ENCODE results near the gene GDNF. TPM values are rescaled to one million over a fixed set of nuclear protein-coding genes. Genes with fewer than 3 reads are reported as not detected.

Gene GDNF
- total RNA-seq, 4 donors from 2014 or later, result 0.19 to 1.4 (median 0.61) TPM

DNA sequence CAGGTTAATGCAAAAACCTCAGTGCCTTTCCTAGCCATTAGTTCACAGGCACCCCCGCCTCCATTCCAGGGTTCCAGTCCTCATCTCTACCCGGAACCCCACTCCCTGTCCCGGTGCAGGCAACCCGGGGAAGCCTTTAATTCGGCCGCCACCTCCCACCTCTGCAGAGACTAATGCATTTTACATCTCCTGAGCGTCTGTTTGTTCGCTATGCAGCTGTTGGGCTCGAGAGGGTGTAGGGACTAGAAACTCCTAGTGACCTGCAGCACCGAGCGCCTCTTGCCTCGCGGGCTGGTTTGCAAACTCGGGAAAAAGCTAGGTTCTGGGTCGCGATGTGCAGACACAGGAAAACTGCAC is 3.6 kb downstream of the GDNF start:
- Histone ChIP-seq H3K27ac (no peak overlapping the region), H3K4me3 (peak overlapping the region; percentile 57), H3K4me1 (peaks cover 47% of the 10 kb centered on the region), H3K9me3 (no peaks in the 10 kb centered on the region), H3K27me3 (peaks cover 85% of the 10 kb centered on the region), H3K36me3 (no peaks in the 10 kb centered on the region)
- TF ChIP-seq POLR2A (IDR thresholded peaks at IDR 0.05) (no peak), EP300 (IDR thresholded peaks at IDR 0.05) (no peak), POLR2AphosphoS5 (IDR thresholded peaks at IDR 0.05) (no peak)
- TF ChIP-seq, protein P1, sequence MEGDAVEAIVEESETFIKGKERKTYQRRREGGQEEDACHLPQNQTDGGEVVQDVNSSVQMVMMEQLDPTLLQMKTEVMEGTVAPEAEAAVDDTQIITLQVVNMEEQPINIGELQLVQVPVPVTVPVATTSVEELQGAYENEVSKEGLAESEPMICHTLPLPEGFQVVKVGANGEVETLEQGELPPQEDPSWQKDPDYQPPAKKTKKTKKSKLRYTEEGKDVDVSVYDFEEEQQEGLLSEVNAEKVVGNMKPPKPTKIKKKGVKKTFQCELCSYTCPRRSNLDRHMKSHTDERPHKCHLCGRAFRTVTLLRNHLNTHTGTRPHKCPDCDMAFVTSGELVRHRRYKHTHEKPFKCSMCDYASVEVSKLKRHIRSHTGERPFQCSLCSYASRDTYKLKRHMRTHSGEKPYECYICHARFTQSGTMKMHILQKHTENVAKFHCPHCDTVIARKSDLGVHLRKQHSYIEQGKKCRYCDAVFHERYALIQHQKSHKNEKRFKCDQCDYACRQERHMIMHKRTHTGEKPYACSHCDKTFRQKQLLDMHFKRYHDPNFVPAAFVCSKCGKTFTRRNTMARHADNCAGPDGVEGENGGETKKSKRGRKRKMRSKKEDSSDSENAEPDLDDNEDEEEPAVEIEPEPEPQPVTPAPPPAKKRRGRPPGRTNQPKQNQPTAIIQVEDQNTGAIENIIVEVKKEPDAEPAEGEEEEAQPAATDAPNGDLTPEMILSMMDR (IDR thresholded peaks at IDR 0.05), result no peak
- 50% methylated on average over 16 of the region's 16 CpGs for WGBS
- DNase-seq (ENCODE audit: low spot score in 2 of 2), result no peak

GRCh38 chr5:37835380-37835973 is 4.4 kb downstream of the GDNF start:
- Histone ChIP-seq H3K4me1 (peaks cover 43% of the 10 kb centered on the region), H3K4me3 (no peak overlapping the region), H3K27ac (no peak overlapping the region), H3K36me3 (no peaks in the 10 kb centered on the region), H3K9me3 (no peaks in the 10 kb centered on the region), H3K27me3 (peaks cover 80% of the 10 kb centered on the region)
- TF ChIP-seq EP300 (IDR thresholded peaks at IDR 0.05) (no peak), POLR2AphosphoS5 (IDR thresholded peaks at IDR 0.05) (no peak), POLR2A (IDR thresholded peaks at IDR 0.05) (no peak)
- TF ChIP-seq, protein P1 (IDR thresholded peaks at IDR 0.05), result no peak
- 69% methylated on average over 19 of the region's 19 CpGs for WGBS
- DNase-seq (ENCODE audit: low spot score in 2 of 2), result no peak

DNA sequence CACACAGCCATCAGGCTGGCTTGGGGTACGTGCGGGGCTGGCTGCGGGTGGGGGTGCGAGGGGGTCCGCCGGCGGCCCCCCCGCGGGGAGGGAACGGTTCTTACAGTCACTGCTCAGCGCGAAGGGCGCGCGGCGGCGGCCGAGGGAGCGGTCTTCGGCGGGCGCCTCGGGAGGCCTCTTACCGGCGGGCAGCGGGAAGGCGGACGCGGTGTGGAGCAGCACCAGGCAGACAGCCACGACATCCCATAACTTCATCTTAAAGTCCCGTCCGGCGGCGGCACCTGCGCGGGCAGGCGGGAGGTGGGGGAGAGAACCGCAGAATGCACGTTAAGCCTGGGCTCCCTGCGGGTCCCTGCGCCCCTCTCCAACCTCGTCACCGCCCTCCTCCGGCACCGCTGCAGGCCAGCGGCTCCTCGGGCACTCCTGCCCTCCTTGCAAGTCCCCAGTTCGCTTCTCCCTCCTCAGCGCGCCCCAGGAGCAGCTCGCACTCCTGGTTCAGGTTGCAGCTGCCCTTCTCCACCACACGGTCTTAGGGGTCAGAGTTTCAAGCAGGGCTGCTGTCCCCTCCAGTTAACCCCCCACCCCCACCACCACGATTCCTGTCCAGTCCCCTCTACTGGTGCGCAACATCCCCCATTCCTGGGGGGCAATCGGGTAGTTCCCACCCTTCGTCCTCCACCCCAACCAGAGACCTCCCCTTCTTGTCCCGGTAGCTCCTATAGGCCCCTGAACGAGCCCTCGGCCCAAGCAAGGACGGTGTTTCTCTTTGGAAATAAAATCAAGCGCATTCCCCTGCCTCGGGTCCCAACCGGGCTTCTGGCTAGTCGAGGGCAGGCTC is 5.1 kb downstream of the GDNF start:
- Histone ChIP-seq H3K27ac (no peak overlapping the region), H3K36me3 (no peaks in the 10 kb centered on the region), H3K4me3 (no peak overlapping the region), H3K4me1 (peaks cover 35% of the 10 kb centered on the region), H3K9me3 (no peaks in the 10 kb centered on the region), H3K27me3 (peaks cover 75% of the 10 kb centered on the region)
- WGBS, result 63% methylated on average over 58 of the region's 64 CpGs
- DNase-seq (ENCODE audit: low spot score in 2 of 2), result no peak
- TF ChIP-seq POLR2A (IDR thresholded peaks at IDR 0.05), result no peak
- no peak for TF ChIP-seq POLR2AphosphoS5 (IDR thresholded peaks at IDR 0.05)
- no peak for TF ChIP-seq EP300 (IDR thresholded peaks at IDR 0.05)
- TF ChIP-seq, protein P1 (IDR thresholded peaks at IDR 0.05), result no peak

- 86% methylated on average over 6 of the region's 6 CpGs for WGBS
- no peak overlapping the region for H3K4me3 ChIP-seq
- TF ChIP-seq POLR2A (IDR thresholded peaks at IDR 0.05), result no peak
- TF ChIP-seq, protein P1 (IDR thresholded peaks at IDR 0.05), result no peak
- no peak for TF ChIP-seq POLR2AphosphoS5 (IDR thresholded peaks at IDR 0.05)
- no peak for TF ChIP-seq EP300 (IDR thresholded peaks at IDR 0.05)
- no peaks in the 10 kb centered on the region for H3K36me3 ChIP-seq
- DNase-seq (ENCODE audit: low spot score in 2 of 2), result no peak
- H3K9me3 ChIP-seq, result no peaks in the 10 kb centered on the region
- H3K27me3 ChIP-seq, result peaks cover 67% of the 10 kb centered on the region
- H3K4me1 ChIP-seq, result peaks cover 28% of the 10 kb centered on the region
- H3K27ac ChIP-seq, result no peak overlapping the region
Observed at GRCh38 chr5:37833990-37834389, 5.9 kb downstream of the GDNF start.

DNA sequence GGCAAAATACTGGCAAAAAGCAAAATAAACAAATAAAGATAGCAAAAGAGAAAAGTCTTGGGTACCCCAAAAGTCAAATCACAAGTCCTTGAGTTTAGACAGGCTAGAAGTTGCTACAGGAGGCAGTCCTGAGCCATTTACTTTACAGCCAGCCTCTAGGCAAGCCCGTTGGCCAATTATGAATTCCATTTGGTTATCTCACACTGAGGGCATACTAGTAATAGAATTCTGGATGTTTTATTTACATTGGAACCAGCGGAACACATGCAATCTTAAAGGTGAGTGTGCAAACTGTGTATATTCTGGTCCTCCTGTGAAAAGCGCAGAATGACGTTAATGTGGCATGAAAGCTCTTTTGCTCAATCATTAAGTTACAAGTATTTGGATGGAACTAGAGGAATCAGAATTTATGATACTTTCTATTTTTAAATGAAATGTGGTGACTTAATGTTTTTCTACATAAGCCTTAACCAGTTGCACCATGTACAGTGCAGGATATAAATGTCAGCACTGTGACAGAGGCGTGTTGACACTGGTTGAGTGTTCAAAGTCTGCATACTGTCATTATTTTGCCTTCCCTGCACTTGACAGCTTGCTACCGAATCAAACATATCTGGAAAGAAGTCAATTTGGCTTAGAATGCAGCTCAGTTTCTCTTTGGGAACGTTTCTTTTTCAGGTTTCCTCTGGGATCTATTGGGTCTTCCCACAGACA is 7.9 kb downstream of the GDNF start:
- no peak overlapping the region for H3K27ac ChIP-seq
- H3K9me3 ChIP-seq, result no peaks in the 10 kb centered on the region
- H3K27me3 ChIP-seq, result peaks cover 47% of the 10 kb centered on the region
- peaks cover 8% of the 10 kb centered on the region for H3K4me1 ChIP-seq
- no peak for DNase-seq (ENCODE audit: low spot score in 2 of 2)
- 48% methylated on average over 7 of the region's 7 CpGs for WGBS
- no peak overlapping the region for H3K4me3 ChIP-seq
- no peak for TF ChIP-seq POLR2AphosphoS5 (IDR thresholded peaks at IDR 0.05)
- no peak for TF ChIP-seq POLR2A (IDR thresholded peaks at IDR 0.05)
- TF ChIP-seq, protein P1 (IDR thresholded peaks at IDR 0.05), result no peak
- TF ChIP-seq EP300 (IDR thresholded peaks at IDR 0.05), result no peak
- no peaks in the 10 kb centered on the region for H3K36me3 ChIP-seq
